H9 (cell line): Measurements from ENCODE around the gene HHLA2. TPM values are rescaled to one million over a fixed set of nuclear protein-coding genes. Genes with fewer than 3 reads are reported as not detected.
"Not testable (repeated sequence)": the region's sequence is repeated elsewhere in the genome, so short reads cannot be mapped to it uniquely, and the experiment has no call there.

Experiments used
- DNase-seq: peaks from one replicate; pipeline ENCODE4 v3.0.0-alpha.2; 2017
- H2AFZ ChIP-seq: one replicate; pipeline ENCODE4 v1.6.1; 2013; ENCODE audit warnings: mild to moderate bottlenecking, low read length, control low read depth, moderate library complexity
- H2AK5ac ChIP-seq: 2 replicates; pipeline ENCODE4 v1.6.1; 2013; ENCODE audit warnings: low read length, control low read depth, mixed read lengths; ENCODE audit not compliant: insufficient read length
- H2BK120ac ChIP-seq: one replicate; pipeline ENCODE4 v1.6.1; 2013; ENCODE audit warnings: low read depth, mild to moderate bottlenecking, low read length, control low read depth, inconsistent platforms; ENCODE audit not compliant: poor library complexity, severe bottlenecking
- H2BK12ac ChIP-seq: 2 replicates; pipeline ENCODE4 v1.6.1; 2013; ENCODE audit warnings: low read length, control low read depth, mixed read lengths, low read depth; ENCODE audit not compliant: insufficient read length
- H2BK15ac ChIP-seq: 2 replicates; pipeline ENCODE4 v1.6.1; 2013; ENCODE audit warnings: low read depth, low read length, control low read depth
- H2BK20ac ChIP-seq: one replicate; pipeline ENCODE4 v1.6.1; 2013; ENCODE audit warnings: low read depth, mild to moderate bottlenecking, low read length, control low read depth, inconsistent platforms; ENCODE audit not compliant: poor library complexity, severe bottlenecking
- H2BK5ac ChIP-seq: 2 replicates; pipeline ENCODE4 v1.6.1; 2013; ENCODE audit warnings: low read length, control low read depth, mixed read lengths; ENCODE audit not compliant: insufficient read length
- H3K14ac ChIP-seq: 2 replicates; pipeline ENCODE4 v1.6.1; 2013; ENCODE audit warnings: low read length, control low read depth; ENCODE audit not compliant: insufficient read depth
- H3K18ac ChIP-seq: 2 replicates; pipeline ENCODE4 v1.6.1; 2013; ENCODE audit warnings: low read depth, mild to moderate bottlenecking, mixed read lengths, low read length, control low read depth; ENCODE audit not compliant: insufficient read length
- H3K23ac ChIP-seq: 2 replicates; pipeline ENCODE4 v1.6.1; 2013; ENCODE audit warnings: low read length, control low read depth, mixed read lengths, low read depth; ENCODE audit not compliant: insufficient read length
- H3K23me2 ChIP-seq: 2 replicates; pipeline ENCODE4 v1.6.1; 2013; ENCODE audit warnings: low read depth, mild to moderate bottlenecking, mixed read lengths, low read length, control low read depth; ENCODE audit not compliant: insufficient read length, poor library complexity, severe bottlenecking
- H3K27ac ChIP-seq: 2 replicates; pipeline ENCODE4 v1.5.1; 2013; ENCODE audit warnings: low read length, control low read depth, mixed read lengths, low read depth; ENCODE audit not compliant: insufficient read length
- H3K27me3 ChIP-seq: 2 replicates; pipeline ENCODE4 v1.6.1; 2013; ENCODE audit warnings: low read length, control low read depth, inconsistent platforms; ENCODE audit not compliant: insufficient read depth
- H3K4ac ChIP-seq: 2 replicates; pipeline ENCODE4 v1.6.1; 2013; ENCODE audit warnings: low read depth, mild to moderate bottlenecking, control low read depth, inconsistent platforms, low read length, moderate library complexity
- H3K4me1 ChIP-seq: 2 replicates; pipeline ENCODE4 v1.6.1; 2013; ENCODE audit warnings: low read length, control low read depth, inconsistent platforms; ENCODE audit not compliant: insufficient read depth
- H3K4me2 ChIP-seq: 2 replicates; pipeline ENCODE4 v1.6.1; 2013; ENCODE audit warnings: low read length, control low read depth, mixed read lengths; ENCODE audit not compliant: insufficient read length, insufficient read depth
- H3K56ac ChIP-seq: 2 replicates; pipeline ENCODE4 v1.6.1; 2013; ENCODE audit warnings: low read depth, mild to moderate bottlenecking, mixed read lengths, low read length, control low read depth; ENCODE audit not compliant: insufficient read length
- H3K79me1 ChIP-seq: 2 replicates; pipeline ENCODE4 v1.6.1; 2013; ENCODE audit warnings: low read depth, mild to moderate bottlenecking, moderate library complexity, low read length, control low read depth, inconsistent platforms; ENCODE audit not compliant: insufficient read depth, poor library complexity, severe bottlenecking
- H3K79me2 ChIP-seq: 2 replicates; pipeline ENCODE4 v1.6.1; 2013; ENCODE audit warnings: low read length, control low read depth, inconsistent platforms; ENCODE audit not compliant: insufficient read depth
- H3K9ac ChIP-seq: 2 replicates; pipeline ENCODE4 v1.6.1; 2013; ENCODE audit warnings: low read length, control low read depth, mixed read lengths; ENCODE audit not compliant: insufficient read length; ENCODE audit errors: extremely low read depth
- H3K9me3 ChIP-seq: one replicate; pipeline ENCODE4 v1.6.1; 2013; ENCODE audit warnings: low read depth, low read length, inconsistent platforms; ENCODE audit not compliant: control insufficient read depth
- H3T11ph ChIP-seq: one replicate; pipeline ENCODE4 v1.6.1; 2013; ENCODE audit warnings: mild to moderate bottlenecking, low read length, control low read depth, inconsistent platforms
- H4K20me1 ChIP-seq: one replicate; pipeline ENCODE4 v1.6.1; 2013; ENCODE audit not compliant: control insufficient read depth, insufficient read length, insufficient read depth
- H4K5ac ChIP-seq: 2 replicates; pipeline ENCODE4 v1.6.1; 2013; ENCODE audit warnings: low read depth, mild to moderate bottlenecking, mixed read lengths, low read length, control low read depth; ENCODE audit not compliant: insufficient read length
- H4K8ac ChIP-seq: replicated peaks from 2 replicates; pipeline ENCODE4 v1.6.1; 2013; ENCODE audit warnings: low read length, control low read depth, mixed read lengths, low read depth; ENCODE audit not compliant: insufficient read length
- H4K91ac ChIP-seq: 2 replicates; pipeline ENCODE4 v1.6.1; 2013; ENCODE audit warnings: low read depth, mild to moderate bottlenecking, moderate library complexity, mixed read lengths, low read length, control low read depth; ENCODE audit not compliant: insufficient read length
- H3K27ac Mint-ChIP-seq, 3 experiments: 2 replicates in 2 of 3; 3 replicates in 1 of 3; pipeline ENCODE4 v1.8.0; 2020 to 2021; ENCODE audit warnings: mixed read lengths in 3 of 3, mild to moderate bottlenecking in 1 of 3, moderate library complexity in 1 of 3
- H3K27me3 Mint-ChIP-seq: 2 replicates; pipeline ENCODE4 v1.8.0; 2021; ENCODE audit warnings: low read depth, mild to moderate bottlenecking, moderate library complexity, mixed read lengths
- H3K36me3 Mint-ChIP-seq, 3 experiments: 2 replicates in 2 of 3; 3 replicates in 1 of 3; pipeline ENCODE4 v1.8.0; 2020 to 2021; ENCODE audit warnings: low read depth in 3 of 3, mixed read lengths in 3 of 3; ENCODE audit not compliant: insufficient read depth in 1 of 3
- H3K4me1 Mint-ChIP-seq, 2 experiments: 2 replicates each; pipeline ENCODE4 v1.8.0; 2020; ENCODE audit warnings: mixed read lengths in 2 of 2
- H3K4me3 Mint-ChIP-seq, 2 experiments: 2 replicates in 1 of 2; 3 replicates in 1 of 2; pipeline ENCODE4 v1.8.0; 2020 to 2021; ENCODE audit warnings: mild to moderate bottlenecking in 2 of 2, mixed read lengths in 2 of 2, moderate library complexity in 1 of 2
- H3K9me3 Mint-ChIP-seq, 2 experiments: 2 replicates in 1 of 2; 3 replicates in 1 of 2; pipeline ENCODE4 v1.8.0; 2020; ENCODE audit warnings: mild to moderate bottlenecking in 2 of 2, mixed read lengths in 2 of 2, moderate library complexity in 1 of 2
- WGBS: extraction: QIAGEN DNeasy Blood & Tissue Kit; methylation state at CpG from one replicate; pipeline ENCODE4 v1.1.7; 2013; ENCODE audit warnings: missing lambda C conversion rate, low lambda C conversion rate, mixed read lengths; ENCODE audit not compliant: insufficient read length; ENCODE audit errors: extremely low coverage; 5-methylcytosine and 5-hydroxymethylcytosine counted together
- total RNA-seq: library from RNA; stranded (reverse); gene quantifications from 2 replicates; pipeline ENCODE4 v1.2.1, GENCODE V29; 2021
- TF ChIP-seq, protein P1 (sequence below): fragments of 200-600 bp; sonication (generic); conservative IDR thresholded peaks from 3 replicates; pipeline ENCODE4 v1.8.0; 2021; ENCODE audit warnings: antibody characterized with exemption, mild to moderate bottlenecking

Gene HHLA2
- total RNA-seq, 1 experiment from 2014 or later = not detected

- Histone ChIP-seq H3K4me2 (no peak overlapping the region), H2BK12ac (no peak overlapping the region), H3K23ac (no peak overlapping the region), H3K27me3 (no peaks in the 10 kb centered on the region), H3K27ac (no peak overlapping the region), H3K4ac (no peak overlapping the region), H3K79me2 (no peaks in the 10 kb centered on the region), H2AK5ac (no peak overlapping the region), H3K14ac (no peak overlapping the region), H2BK15ac (no peak overlapping the region), H4K20me1 (no peaks in the 10 kb centered on the region), H4K5ac (no peak overlapping the region), H2BK20ac (no peak overlapping the region), H2BK5ac (no peak overlapping the region), H3K9ac (no peak overlapping the region), H3K9me3 (no peaks in the 10 kb centered on the region), H3K79me1 (no peaks in the 10 kb centered on the region), H2BK120ac (no peak overlapping the region), H3K56ac (no peak overlapping the region), H4K8ac (no peak overlapping the region), H3K4me1 (no peaks in the 10 kb centered on the region), H4K91ac (no peak overlapping the region), H2AFZ (no peak overlapping the region), H3K23me2 (no peaks in the 10 kb centered on the region), H3T11ph (no peak overlapping the region), H3K18ac (no peak overlapping the region)
- no peak for DNase-seq
- Mint-ChIP-seq H3K4me1 (peaks cover 3% of the 10 kb centered on the region in 2 experiments; a peak in 2 of 4 replicates), H3K27ac (no peak overlapping the region), H3K27me3 (no peaks in the 10 kb centered on the region; the same call in 1 of the 2 replicates), H3K9me3 (peaks cover 3 to 6% of the 10 kb centered on the region in 2 experiments; a peak in 3 of 5 replicates), H3K36me3 (peaks cover 0 to 10% (median 6%) of the 10 kb centered on the region in 3 experiments; a peak in 3 of 7 replicates), H3K4me3 (no peak overlapping the region)
- TF ChIP-seq, protein P1, sequence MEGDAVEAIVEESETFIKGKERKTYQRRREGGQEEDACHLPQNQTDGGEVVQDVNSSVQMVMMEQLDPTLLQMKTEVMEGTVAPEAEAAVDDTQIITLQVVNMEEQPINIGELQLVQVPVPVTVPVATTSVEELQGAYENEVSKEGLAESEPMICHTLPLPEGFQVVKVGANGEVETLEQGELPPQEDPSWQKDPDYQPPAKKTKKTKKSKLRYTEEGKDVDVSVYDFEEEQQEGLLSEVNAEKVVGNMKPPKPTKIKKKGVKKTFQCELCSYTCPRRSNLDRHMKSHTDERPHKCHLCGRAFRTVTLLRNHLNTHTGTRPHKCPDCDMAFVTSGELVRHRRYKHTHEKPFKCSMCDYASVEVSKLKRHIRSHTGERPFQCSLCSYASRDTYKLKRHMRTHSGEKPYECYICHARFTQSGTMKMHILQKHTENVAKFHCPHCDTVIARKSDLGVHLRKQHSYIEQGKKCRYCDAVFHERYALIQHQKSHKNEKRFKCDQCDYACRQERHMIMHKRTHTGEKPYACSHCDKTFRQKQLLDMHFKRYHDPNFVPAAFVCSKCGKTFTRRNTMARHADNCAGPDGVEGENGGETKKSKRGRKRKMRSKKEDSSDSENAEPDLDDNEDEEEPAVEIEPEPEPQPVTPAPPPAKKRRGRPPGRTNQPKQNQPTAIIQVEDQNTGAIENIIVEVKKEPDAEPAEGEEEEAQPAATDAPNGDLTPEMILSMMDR = no peak
Observed at GRCh38 chr3:108255131-108255530, 41.2 kb upstream of the HHLA2 start.

GRCh38 chr3:108264534-108265298 lies 31.6 kb upstream of the HHLA2 start:
- no CpG with 5 or more reads among the region's 5 CpGs for WGBS
- H3K4ac ChIP-seq, H2BK15ac ChIP-seq, DNase-seq, H2BK120ac ChIP-seq, H3K56ac ChIP-seq, H3K79me2 ChIP-seq, H3K79me1 ChIP-seq, H2AFZ ChIP-seq, H3K27ac Mint-ChIP-seq, H3K23me2 ChIP-seq, H3K18ac ChIP-seq, H3K4me1 ChIP-seq, H3K4me1 Mint-ChIP-seq, H2AK5ac ChIP-seq, H3K23ac ChIP-seq, H4K5ac ChIP-seq, H3K4me2 ChIP-seq, H2BK20ac ChIP-seq, H2BK12ac ChIP-seq, H3K14ac ChIP-seq, H4K8ac ChIP-seq, H3K4me3 Mint-ChIP-seq, H2BK5ac ChIP-seq, H3T11ph ChIP-seq, H4K20me1 ChIP-seq, H3K27me3 ChIP-seq, H3K27me3 Mint-ChIP-seq, H3K9me3 ChIP-seq, H3K27ac ChIP-seq, H3K9ac ChIP-seq, H4K91ac ChIP-seq: not testable (repeated sequence)
- H3K36me3 Mint-ChIP-seq = peaks cover 2 to 10% (median 4%) of the 10 kb centered on the region in 3 experiments; a peak in 4 of 7 replicates
- peaks cover 11 to 15% of the 10 kb centered on the region in 2 experiments; a peak in 4 of 5 replicates for H3K9me3 Mint-ChIP-seq
